Measurements from ENCODE around the gene PTPN14.

Gene PTPN14

DNA sequence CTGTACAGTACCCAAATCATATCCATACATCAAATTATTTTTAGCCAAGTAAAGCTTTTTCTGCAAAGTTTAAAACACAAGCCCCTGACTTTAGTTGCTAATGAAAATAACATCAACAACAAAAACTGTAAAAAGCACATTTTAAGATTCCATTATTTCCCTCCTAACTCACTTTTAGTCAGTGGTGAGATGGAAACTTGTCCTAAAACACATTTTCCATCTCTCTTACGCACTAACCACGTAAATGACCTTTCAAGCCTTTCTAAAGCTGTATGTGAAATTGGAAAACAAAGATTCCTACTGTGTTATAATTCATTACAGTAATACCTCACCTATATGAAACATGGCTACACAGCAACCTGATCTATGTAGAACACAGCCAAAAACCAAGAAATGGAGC is 77.5 kb downstream of the PTPN14 start:
- no peak for DNase-seq

DNA sequence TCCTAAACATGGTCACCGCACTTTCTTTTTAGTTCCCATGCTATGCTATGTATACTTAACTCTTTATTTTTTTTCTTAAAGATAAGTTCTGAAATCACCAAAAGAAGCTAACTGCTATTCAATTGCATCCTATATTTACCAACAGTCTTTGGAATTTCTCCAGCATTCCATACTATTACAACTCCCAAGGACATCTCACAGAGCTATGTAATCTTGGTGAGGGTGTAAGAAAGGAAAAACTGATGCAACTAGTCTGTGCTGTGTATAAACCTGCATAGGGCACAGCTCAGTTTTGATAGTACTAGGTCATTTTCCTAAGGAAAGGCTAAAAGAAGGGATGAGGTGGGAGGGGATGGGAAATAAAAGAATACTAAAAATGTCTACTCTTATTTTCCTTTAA is 78.0 kb downstream of the PTPN14 start:
- no peak for DNase-seq

DNA sequence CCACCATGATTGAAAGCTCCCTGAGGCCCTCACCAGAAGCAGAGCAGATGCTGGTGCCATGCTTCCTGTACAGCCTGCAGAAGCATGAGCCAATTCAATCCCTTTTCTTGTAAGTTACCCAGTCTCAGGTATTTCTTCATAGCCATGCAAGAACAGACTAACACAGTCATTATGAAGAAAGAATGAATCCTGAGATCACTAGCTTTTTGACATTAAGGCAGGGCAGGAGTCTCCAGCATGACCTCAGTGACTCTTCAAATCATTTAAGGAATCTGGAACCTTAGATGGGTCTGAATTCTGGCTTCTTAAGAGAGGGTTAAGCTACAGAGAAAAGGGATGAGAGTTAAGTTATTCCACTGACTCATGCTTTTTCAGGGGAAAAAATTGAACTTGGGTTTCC is 79.0 kb downstream of the PTPN14 start:
- no peak for DNase-seq

DNA sequence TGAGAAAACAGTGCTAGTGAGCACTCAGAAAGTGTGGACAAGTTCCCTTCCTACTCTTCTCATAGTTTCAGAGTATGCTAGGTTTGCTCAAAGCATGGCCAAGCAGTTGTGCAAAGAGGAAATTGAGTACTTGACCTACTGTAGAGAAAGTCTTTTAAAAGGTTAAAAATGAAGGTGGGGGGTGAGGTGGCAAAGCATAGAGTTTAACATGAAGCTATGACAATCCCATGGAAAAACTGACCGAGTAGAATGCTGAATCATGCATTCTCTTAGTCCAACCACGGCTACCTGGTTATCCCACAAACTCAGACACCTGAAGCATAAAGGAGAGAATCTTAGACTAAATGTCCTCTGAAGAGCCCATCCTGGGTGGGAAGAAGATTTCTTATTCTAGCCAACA is 79.9 kb downstream of the PTPN14 start:
- no peak for DNase-seq

DNA sequence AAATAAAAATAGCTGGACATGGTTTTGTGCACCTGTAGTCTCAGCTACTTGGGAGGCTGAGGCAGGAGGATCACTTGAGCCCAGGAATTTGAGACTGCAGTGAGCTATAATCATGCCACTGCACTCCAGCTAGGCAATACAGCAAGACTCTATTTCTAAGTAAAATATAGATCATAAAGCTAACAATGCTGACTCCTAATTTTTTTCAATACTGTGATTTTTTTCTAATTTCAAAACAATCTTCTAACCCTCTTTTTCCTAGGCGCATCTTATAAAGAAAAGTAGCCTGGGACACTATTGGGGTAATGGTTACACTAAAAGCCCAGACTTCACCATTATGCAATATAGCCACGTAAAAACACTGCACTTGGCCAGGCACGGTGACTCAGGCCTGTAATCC is 81.3 kb downstream of the PTPN14 start:
- no peak for DNase-seq

DNA sequence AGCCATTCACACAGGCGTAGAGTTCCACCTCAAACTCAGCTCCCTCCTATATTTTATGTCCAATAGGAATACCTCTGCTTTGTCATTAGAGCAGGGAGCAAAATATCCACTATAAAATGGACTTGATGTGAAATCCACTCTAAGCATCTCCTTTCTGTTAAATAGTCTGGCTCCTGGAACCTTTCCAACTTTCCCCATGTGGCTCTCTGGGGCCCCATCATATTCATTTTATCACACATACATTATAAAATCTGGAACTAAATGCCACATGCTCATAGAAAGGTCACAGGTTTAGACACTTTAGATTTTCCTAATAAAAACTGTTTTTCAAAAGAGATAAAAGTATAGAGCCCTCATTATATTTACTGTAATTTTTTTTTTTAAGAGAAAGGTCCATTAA is 82.1 kb downstream of the PTPN14 start:
- no peak for DNase-seq

DNA sequence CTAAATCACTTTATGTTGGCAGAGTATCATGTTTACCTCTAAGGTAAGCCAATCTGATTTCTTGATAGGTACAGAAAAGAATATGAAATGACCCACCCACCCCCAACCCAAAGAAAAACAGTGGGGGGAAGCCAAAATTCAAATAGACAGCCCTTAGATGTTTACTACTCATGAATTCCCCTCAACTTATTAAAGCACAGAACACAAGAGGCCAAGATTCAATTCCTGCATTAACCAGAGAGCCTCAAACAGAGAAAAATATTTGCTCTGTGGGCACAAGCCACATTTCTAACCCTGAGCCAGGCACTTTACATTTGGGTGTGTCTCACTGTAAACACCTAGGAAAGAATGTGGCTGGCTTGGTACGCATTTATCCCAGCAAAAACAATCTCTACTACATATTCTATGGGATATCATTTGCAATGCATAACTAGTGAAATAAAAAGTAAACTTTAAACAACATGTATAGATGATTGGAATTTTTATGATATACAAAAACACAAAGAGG is 84.3 kb downstream of the PTPN14 start:
- DNase-seq = no peak

DNA sequence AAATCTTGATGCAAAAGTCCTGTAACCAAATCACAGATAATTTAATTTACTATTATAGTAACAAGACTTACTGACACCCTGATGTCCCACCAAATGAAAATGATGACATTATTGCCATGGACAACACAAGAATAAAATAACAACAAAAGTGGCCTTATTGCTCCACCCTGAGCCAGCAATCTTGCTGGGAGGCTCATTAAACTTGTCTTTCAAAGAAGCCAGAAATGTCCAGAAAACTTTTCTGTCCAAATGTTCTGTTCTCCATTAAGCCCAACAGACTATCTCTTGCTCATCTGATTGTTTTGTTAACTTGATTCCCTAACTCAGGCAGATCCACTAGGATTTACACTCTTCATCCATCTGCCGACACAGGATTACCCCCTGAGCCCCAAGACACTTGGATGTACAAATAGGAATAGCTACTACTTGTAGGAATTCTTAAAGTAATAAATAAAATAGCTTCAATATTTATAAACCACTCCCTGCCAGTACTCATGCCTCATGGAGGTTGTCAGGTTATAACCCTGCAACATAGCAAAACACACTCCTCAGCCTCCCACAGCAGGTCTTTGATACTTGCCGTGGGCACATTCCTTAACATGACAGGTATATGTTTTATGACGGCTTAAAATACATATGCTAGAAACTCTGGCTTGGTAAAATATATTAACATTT is 84.9 kb downstream of the PTPN14 start:
- no peak for DNase-seq

DNA sequence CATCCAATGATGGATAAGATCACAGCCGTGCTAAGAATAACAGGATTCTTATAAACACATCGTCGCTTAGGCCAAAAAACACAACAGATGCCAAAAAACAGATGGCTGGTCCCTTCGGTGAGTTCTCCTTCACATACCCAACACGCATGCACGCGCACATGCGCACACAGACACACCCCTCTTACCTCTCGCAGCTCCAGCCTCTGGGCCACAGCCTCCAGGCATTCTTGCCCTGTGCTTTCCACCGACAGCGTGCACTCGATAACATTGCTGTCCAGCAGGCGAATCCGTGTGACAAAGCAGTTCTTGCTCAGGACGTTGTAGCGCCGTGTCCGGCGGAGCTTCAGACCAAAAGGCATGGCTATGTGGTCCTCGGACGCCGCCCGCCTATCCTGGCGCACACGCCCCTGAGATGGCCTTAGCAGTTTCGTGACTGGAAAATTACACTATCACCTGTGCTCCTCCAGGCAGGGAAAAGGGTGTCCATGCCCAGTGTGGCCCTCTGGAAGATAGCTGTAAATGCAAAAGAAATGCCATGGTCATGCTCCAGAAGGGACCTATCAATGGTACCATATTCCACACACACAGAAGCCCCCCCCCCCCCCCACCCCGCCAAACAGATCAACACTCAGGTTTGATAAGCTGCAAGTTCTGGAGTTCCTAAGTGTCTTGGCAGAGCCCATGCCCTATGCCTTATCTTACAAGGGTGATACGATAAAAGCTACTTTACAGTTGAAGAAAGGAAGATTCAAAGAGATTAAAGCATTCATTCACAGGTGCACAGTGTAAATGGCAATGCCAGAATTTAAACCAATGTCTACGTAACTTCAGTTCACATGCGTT is 86.7 kb downstream of the PTPN14 start:
- no peak for DNase-seq

DNA sequence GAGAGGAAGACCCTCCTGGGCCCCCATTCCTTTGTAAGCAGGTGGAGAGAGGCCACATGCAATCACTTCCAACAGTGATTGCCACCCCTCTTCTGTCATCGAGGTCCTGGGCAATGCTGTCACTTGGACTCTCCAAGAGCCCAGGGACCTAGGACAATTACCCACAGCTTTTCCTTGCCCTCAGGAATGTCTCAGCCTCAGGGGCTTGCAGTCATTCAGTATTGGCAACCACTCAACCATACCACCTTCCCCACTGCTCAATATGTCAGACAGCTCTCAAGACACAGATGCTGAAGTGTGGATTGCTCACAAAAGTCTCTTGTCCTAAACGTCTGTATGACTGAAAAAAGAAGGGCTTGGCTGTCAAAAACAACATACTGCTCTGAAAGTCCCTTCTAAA is 87.8 kb downstream of the PTPN14 start:
- DNase-seq = no peak

DNA sequence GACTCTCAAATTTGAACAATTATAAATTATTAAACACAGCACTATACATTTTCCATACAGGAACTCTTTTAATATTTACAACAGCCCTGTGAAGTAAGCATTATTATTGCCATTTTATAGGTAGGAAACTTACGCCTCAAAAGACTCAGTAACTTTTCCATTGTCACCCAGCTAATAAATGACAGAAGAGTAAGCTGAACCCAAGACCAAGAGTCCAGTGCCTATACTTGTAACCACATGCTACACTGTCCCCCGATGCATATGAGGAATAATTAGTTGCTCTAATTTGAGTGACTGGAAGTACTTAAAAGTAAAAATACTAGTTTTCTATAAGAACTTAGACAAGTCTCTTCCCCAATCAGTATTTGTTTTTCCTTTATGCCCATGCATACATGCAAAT is 88.5 kb downstream of the PTPN14 start:
- DNase-seq = no peak

DNA sequence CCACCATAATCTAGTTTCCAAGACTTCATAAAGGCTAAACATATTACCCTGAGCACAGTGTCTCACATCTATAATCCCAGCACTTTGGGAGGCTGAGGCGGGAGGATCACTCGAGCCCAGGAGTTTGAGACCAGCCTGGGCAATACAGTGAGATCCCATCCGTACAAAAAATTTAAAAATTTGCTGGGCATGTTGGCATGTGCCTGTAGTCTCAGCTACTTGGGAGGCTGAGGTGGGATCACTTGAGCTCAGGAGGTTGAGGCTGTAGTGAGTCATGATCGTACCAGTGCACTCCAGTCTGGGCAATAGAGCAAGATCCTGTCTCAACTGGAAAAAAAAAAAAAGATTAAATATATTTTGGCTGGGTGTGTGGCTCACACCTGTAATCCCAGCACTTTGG is 90.1 kb downstream of the PTPN14 start:
- DNase-seq = no peak

DNA sequence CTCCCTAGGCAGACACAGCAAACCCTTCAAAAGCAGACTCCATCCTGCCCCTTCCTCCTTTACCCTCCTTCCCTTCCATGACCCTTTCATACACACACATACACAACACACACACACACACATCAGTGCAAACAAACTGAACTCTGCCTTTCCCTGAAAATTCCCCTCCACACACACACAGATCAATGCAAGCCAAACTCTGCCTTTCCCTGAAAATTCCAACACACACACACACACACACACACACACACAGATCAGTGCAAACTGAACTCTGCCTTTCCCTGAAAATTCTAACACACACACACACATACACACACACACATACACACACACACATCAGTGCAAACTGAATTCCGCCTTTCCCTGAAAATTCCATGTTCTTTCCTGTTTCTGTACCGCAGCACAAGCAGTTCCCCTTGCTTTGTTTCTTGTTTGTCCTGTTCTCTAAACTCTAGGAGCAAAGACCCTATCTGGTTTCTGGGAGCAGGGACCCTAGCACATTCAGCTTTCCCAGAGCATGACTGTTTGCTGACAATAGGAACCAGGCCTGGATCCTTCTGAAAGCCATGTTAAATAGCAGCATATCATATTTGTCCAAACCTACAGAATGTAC is 91.0 kb downstream of the PTPN14 start:
- DNase-seq = no peak

DNA sequence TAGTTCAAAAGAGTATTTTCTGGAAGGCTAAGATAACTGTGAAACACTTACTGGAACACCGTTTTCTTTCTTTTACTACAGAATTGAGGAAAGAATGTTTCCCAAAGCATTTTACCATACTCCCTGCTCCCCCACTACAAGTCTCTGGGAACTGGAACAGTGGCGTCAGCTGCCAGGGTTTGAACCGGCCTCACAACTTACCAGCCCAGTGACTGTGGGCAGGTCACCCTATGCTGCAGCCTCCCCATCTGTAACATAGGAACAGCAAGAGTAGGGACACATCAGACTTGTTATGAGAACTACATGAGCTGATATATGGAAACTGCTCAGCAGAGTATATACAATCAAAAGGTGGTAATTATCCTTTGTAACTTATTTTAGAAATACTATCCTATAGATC is 91.5 kb downstream of the PTPN14 start:
- no peak for DNase-seq

DNA sequence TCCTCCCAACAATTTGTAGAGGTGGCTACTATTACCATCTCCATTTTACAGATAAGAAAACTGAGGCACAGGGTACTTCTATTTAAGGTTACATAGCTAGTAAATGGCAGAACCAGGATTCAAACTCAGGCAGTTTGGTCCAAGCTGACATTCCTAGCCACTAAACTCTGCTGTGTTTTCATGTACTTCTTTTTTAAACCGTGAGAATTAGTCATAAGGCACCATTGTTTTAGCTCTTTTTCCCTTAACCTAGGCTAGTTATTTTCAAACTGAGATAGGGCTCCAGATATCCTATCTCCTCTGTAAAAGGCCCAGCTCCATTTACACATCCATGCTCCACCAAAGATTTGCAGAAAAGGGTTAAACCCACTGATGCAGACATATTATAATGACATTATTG is 92.9 kb downstream of the PTPN14 start:
- no peak for DNase-seq

DNA sequence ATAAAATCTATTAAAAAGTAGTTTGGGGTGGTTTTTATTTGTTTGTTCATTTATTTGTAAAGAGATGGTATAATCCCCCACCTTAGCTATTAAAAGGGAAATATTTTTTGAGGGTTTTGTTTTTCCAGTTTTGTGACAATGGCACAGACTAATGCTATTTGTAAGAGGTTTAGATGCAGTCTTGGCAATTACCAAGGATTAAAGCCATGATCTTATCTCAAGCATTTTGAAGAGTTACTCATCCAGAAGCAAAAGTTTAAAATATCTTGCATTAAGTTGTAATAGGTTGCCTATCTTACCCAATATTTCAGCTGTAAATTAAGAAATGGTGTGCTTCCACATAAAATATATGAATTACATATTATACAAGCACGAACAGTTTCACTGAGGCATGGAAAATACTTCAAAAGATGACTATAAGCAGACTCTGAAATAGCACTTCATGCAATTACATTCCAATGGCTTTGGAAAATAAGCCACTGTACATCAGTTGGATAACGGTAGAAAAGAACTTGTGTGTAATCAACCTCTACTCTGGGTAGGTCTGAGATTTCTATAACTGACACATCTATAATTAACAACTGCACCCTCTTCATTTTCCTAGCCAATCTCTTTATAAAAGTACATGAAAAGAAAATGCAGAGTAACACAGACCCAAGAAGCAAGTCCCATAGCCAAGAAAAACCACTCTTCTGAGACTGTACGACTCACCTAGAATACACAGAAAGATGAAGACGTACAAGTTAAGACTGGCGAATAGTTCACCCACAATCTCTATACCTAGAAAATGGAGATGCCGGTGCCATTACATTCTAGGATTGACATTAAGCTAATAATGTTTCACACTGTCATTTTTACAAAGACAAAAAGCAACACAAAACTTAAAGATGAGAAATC is 95.2 kb downstream of the PTPN14 start:
- DNase-seq = no peak

DNA sequence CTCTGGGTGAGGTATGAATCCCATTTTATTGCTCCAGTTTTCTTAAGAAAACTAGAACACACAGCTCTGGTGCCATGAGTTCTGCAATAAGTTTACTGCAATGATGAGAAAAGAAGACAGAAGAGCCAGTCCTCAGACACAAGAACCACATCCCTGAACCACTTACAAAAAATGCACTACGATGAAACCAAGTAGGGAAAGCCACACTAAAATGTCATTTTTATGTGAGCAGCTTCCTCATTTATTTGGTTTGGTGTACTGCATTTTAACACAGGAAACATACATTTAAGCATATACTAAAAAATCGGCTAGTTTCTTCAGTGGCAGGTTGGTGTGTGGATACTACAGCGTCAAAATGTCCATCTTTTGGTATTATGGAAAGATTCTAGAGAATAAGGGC is 95.9 kb downstream of the PTPN14 start:
- DNase-seq = no peak

DNA sequence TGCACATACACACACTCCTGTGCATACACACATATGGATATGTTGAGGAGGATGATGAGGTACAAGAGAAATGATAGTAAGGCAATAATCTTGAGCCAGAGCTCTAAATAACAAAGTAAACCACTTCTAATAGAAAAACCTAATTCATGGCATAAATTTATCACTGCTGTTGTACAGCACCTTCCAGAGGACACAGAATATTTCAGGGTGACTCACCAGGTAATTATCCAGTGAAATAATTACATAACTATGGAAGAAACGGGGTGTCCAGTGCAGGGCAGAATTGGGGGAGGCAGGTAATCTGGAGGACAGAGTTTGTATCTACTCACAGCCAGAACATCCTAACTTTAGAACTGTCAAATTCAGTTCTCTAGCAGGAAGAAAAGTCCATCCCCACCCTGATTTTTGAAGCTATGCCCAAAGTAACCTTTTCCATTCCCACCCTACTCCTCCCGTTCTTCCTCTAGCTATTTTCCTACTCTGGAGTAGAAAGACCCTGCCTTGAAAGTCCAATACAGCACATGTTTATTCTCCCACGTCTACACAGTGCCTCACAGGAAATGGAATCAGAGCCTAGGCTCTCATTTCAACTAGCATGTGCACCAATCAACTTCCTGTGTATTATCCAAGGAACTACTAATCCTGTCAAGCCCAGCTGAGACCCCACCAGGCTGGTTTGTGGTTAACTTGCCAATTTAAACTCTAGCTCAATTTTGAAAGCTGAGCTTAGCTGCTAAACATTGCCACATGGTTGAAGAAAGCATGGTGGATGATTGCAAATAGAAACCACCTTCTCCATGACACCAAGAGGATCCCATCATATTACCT is 96.6 kb downstream of the PTPN14 start:
- DNase-seq = no peak

DNA sequence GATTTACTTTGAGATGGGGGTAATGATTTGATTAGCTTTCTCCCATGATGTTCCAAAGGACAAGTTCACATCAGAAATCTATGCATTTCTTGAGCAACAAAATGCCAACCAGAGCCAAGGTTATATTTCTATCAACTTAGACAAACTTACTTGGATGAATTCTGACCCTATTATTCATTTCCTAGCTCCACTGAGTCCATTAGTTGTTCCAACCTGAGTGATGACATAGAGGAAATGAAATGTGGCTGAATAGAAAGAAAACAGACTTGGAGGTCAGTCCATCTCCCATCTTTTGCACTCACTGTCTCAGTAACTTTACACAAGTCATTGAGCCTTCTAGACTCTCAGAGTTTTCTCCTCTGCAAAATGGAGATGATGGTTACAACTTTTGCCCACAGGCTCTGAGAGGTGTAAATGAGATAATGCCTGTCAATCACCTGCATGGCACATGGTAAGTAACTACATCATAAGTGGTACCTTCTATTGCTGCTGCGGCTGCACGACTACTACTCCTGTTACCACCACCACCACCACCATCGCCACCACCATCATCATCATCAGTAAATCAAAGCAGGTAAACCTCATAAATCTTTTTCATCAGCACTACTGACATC is 98.2 kb downstream of the PTPN14 start:
- no peak for DNase-seq

DNA sequence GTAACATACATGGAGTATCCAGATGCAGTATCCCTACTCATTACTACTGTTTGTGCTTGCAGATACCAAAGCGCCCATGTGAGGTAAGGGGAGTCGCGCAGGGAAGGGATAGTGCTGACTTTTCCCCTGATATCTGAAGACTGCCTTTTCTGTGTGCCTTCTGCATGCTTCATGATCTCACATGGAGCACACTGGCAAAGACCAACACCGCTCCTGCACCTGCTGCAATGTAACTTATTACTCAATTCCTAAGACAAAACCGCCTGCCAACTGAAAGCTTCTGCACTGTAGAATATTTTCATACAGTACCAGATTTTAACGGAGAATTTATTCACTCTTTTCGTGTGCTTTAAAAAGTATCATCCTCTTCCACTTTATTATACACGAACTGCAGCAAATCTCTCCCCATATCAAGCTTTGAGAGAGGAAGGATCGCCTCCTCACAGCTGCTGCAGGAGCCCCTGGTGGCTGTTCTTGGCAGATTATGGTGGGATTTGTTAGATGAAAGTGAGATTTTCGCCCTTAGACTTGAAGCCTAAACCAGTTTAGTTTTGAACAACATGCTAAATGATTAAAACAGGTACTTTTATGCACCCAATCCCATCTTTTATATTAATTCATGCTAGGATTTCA is 99.1 kb downstream of the PTPN14 start:
- no peak for DNase-seq

DNA sequence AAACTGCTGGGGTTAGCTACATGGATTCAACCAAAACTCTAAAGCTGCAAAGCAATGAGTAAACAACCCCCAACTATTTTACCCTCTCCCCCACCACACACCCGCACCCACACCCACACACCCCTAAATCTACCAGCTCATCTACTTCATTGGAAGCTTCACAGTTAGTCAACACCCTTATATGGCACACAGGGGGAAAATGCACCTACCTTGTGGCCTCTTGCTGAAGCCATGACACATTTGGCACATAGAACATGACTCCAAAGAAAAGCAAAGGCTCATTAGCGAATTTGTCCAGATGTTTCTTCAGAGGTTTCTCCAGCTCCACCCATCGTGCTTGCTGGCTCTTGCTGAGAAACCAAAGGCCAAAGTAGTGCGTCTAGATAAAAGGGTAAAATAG is 99.8 kb downstream of the PTPN14 start:
- no peak for DNase-seq

Measured in activated CD4-positive, alpha-beta T cell treated with anti-CD3 and anti-CD28 coated beads, Interleukin-2, amount 50 U/mL, for 4 hours (primary cell).